HL-60 (cell line): Measurements from ENCODE around the gene IRAK1.

Experiments used
- CTCF ChIP-seq: IDR thresholded peaks from one replicate; pipeline ENCODE4 v1.5.1; 2011; ENCODE audit warnings: low read length, control low read depth, inconsistent platforms; ENCODE audit not compliant: insufficient read depth
- GABPA ChIP-seq: IDR thresholded peaks from 2 replicates; pipeline ENCODE4 v1.6.1; 2012; ENCODE audit warnings: low read depth
- POLR2AphosphoS5 ChIP-seq: IDR thresholded peaks from 2 replicates; pipeline ENCODE4 v1.6.1; 2012; ENCODE audit warnings: low read depth
- REST ChIP-seq: IDR thresholded peaks from 2 replicates; pipeline ENCODE4 v1.6.1; 2012; ENCODE audit warnings: low read depth; ENCODE audit not compliant: insufficient replicate concordance
- SPI1 ChIP-seq: IDR thresholded peaks from 2 replicates; pipeline ENCODE4 v1.6.1; 2012; ENCODE audit warnings: low read depth, mild to moderate bottlenecking, borderline replicate concordance

GRCh38 chrX:154028502-154029184, 8.9 kb upstream of the IRAK1 start:
- TF ChIP-seq CTCF, result no peak
- no peak for TF ChIP-seq SPI1
- TF ChIP-seq POLR2AphosphoS5, result no peak
- no peak for TF ChIP-seq REST
- TF ChIP-seq GABPA, result no peak
